HG02588 (cell line): Measurements from ENCODE around the gene ZFPM1.
"Not testable (repeated sequence)": the region's sequence is repeated elsewhere in the genome, so short reads cannot be mapped to it uniquely, and the experiment has no call there.

Experiments
- ATAC-seq: cut with Tn5 transposase; IDR thresholded peaks from one replicate; pipeline ENCODE4 v1.9.1; 2021; ENCODE audit warnings: mild to moderate bottlenecking, moderate library complexity; ENCODE audit not compliant: unreplicated experiment

The ZFPM1 gene

DNA sequence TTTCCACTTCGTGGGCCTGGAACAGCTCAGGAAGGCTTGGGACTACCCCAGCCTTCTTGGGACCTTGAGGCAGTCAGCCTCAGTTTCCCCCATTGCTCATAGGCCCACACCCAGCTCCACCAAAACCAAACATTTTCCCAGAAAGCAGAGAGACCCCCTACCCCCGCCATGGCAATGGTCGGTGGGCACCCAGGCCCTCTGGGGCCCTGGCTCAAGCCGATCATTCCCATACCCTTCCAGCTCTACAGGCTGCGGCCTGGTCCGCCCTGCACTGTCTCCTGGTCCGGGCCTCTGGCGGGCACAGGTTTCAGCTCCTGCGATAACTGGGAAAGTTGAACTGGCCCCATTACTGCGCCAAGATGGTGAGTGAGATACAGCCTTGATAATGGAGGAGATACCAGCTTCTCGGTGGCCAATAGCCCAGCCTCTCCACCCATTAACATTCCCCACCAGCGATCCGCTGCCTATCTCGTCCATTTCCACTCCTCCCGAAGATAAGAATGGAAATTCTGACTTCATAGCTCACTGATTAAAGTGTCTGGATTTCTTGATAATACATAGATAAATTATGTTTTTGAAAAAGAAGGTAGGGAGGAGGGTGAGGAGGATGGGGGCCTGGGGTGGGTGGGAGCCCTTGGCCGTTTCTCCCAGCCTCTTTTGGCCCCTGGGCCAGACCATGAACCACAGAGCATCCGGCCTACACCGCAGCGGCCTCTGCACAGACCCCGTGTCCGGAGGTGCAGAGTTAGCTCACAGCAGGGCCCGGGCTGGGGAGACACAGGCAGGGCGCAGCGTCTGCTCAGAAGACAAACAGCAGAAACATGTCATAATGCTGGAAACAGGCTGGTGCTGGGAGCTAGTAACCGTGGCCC, 11.6 kb downstream of the ZFPM1 start:
- ATAC-seq = no peak

DNA sequence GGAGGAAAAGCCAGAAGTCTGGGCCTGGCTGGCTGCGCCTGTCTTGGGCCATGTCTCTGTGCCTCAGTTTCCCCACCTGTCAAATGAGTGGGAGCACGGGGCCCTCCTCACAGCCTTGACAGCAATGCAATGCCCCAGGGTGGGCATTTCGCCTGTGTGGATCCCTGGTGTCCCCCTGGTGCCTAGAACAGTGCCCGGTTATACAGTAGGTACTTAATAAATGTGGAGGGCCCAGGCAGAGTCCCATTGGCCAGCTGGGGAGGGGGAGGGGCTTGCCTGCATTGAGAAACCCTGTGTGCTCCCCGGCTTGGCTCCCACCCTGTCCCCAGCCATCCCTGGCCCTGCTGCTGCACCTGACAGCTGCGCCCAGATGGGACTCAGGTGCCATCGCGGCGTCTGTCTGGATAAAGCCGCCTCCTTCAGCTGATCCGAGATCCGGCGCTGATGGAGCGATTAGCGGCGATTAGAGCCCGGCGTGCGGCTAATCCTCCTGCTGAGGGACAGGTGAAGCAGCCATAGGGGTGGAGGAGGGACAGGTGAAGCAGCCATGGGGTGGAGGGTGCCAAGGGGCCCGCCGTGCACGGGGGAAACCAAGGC, 12.4 kb downstream of the ZFPM1 start:
- no peak for ATAC-seq

DNA sequence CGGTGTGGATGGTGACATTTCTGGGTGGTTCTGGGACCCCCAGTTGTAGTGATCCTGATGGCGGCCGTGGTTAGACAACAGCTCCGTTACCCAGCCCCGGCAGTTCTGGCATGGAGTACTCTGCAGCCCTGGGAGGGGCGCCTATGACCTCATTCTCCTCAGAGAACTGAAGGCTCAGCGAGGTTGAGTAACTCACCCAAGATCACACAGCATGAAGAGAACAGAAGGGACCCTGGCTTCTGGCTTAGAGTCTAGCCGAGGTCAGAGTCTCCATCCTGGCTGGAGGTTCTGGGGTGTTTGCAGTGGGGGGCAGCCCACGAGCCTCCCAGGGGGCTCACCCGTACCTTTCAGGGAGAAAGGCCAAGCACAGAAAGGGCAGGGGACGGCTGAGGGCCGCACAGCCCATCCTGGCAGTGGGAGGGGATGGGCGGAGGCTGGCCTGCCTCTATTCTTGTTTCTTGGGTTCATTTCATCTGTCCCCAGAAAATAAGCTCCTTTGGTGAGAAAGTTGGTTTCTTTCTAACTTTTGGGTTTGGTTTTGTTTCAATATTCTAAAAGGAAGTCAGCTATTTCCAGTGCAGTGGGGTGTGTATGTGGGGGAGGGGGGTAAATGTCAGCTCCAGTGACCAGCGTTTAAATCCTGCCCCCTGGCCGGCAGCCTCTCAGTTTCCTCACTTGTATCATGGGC, 13.2 kb downstream of the ZFPM1 start:
- ATAC-seq = no peak

DNA sequence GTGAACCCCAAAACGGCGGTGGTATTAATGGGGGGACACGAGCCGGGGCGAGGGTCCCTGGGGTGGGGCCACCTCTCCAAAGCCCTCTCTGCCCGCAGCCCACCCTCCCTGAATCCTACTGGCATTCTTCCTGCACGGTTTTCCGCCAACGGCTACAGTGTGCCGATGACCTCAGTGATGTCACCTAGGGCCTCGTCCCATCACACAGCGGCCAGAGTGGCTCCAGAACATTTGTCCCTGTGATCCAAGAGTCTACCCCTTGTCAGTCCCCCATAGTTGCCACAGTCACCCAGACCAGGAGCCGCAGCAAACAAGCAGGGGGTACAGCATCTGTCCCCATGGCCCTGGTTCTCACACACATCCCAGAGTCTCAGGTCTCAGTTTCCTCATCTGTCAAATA, 13.9 kb downstream of the ZFPM1 start:
- no peak for ATAC-seq

DNA sequence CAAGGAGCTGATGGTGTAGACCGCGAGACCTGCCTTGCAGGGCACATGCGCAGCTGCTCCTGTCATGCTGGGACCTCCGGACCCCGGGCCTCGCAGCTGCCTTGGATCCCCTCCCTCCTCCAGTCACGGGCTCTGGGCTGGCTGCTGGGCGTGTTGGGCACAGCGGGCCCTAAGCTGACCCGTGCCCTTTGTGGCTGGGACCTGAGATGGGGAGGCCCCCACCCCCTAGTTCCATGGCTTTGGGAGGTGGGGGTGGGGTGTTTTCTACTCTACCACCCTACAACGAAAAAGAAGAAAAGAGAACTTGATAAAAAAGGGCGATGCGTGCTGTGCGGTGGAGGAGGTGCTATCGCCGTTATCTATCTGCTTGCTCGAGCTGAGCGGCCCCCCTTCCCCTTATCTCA, 14.5 kb downstream of the ZFPM1 start:
- no peak for ATAC-seq

DNA sequence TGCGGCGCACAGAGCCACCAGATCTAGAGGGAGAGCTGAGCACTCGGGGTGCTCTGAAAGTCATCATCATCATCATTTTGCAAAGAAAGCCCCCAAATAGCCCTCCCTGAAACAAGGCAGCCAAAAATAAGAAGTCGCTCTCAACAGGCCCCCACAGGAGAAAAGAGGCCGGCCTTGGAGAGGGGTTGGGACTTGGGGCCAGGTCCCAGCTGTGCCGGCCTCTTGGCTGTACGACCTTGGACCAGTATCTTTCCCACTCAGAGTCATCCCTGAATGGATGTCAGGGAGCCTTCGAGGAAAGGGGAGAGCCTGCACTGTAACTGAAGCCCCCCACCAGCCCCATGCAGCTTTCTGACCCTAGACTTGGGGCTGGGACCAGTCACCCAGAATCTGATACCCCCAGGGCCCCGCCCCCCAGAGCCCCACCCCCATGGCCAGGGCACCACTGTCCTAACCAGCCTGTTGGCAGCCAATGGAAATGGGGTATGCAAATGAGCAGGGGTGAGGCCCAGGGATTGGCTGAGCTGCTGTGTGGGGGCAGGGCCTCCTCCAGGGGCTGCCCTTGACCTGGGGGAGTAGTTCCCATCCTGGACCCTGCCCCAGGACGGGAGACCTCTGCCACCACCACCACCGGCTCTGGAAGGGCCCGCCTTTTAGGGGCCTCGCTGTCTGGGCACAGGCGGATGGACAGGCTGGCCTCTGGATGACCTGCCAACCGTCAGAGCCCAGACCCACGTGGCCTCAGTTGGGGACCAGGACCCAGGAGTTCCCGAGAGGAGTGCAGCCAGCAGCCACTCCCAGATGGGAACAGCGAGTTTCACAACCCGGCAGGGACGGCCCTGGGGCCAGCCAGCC, 15.4 kb downstream of the ZFPM1 start:
- no peak for ATAC-seq

DNA sequence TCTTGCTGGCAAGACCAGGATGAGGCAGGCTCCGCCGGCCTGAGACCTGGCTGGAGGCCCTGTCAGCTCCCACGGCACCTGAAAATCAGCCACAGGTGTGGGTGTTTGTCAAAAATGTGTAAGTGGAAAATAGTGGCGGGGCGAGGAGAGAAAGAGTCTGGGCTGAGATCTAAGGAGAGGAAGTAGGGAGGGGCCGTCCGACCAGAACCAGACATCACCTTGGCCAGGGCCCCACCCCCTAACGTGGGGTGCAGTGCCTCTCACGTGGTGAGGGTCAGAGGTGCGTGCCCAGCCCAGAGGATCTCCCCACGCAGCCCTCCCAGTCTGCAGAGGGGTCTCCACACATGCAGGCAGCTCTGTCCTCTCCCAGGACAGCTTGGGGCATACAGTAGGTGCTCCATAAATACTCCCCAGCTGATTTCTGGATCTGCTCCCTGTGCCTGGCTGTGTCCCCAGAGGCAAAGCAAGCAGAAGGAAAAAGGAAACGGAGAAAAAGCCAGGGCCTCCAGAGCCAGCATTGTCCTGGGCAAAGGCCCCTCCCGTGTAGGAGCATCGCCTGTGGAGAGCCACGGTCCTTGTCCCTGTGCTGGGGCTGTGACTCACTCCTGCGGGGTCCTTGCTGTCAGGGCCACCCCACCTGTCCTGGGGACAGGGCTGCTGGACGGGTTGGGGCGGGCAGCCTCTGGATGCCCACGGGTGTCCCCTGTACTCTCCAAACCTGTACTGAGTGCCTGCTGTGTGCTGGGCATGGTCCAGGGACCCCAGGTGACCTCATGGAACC, 16.7 kb downstream of the ZFPM1 start:
- ATAC-seq = no peak

DNA sequence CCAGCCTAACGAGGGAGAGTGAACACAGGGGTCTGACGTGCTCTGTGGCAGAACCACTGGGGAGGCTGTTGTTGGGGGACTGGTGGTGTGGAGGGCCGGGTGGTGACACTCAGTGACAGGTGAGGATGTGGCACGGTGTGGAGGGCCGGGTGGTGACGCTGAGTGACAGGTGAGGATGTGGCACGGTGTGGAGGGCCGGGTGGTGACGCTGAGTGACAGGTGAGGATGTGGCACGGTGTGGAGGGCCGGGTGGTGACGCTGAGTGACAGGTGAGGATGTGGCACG, 17.3 kb downstream of the ZFPM1 start:
- ATAC-seq = not testable (repeated sequence)

DNA sequence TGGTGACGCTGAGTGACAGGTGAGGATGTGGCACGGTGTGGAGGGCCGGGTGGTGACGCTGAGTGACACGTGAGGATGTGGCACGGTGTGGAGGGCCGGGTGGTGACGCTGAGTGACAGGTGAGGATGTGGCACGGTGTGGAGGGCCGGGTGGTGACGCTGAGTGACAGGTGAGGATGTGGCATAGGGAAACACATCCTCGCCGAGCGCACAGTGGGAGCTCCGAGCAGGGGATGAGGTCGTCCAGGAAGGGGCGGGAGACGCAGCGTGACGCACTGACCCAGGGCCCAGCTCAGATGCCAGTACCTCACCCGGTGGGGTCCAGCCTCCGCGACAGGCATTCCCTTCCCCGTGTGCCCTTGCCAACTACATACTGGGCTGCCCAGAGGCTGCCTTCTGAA, 17.6 kb downstream of the ZFPM1 start:
- not testable (repeated sequence) for ATAC-seq

DNA sequence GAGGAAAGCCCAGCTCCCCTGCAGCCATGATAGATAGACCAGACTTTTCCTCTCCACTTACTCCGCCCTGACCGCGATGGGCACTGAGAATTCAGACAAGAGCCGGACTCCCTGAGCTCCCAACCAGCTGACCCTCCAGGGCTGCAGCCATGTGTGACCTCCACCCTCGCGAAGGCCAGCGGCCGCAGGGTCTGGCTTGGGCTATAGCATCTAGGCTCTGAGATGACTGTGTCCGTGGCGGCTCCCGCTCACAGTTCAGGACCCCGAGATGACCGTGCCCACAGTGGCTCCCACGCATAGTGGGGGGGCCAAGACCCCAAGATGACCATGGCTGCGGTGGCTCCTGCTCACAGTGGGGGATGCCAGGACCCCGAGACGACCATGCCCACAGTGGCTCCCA, 18.0 kb downstream of the ZFPM1 start:
- no peak for ATAC-seq

DNA sequence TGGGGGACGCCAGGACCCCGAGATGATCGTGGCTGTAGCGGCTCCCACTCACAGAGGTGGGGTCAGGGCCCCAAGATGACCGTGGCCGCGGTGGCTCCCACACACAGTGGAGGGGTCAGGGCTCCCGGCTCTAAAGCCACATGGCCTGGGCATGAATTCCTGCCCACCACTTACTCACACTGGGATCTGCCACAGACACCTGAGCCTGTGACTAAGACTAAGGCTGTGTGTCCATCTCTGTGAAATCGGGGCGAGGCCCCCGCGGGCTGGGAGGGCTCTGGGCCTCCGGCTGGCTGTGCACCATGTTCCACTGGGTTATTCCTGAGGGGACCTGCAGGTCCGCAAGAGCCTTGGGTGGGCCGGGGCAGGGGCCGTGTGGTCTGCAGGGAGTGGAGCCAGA, 18.5 kb downstream of the ZFPM1 start:
- ATAC-seq = no peak

DNA sequence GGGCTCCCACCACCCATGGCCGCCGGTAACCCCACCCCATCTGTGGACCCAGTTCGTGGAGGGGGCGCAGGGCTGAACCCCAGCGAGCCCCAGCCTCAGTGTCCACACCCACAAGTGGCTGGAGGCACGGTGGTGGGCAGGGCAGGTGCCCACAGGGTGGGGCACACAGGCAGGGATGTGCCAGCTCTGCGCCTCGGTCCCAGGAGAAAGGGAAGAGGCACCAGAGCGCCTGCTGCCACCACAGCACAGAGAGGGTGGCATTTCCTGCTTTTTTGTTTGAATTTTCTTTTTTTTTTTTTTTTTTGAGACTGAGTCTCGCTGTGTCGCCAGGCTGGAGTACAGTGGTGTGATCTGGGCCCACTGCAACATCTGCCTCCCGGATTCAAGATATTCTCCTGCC, 19.0 kb downstream of the ZFPM1 start:
- no peak for ATAC-seq

DNA sequence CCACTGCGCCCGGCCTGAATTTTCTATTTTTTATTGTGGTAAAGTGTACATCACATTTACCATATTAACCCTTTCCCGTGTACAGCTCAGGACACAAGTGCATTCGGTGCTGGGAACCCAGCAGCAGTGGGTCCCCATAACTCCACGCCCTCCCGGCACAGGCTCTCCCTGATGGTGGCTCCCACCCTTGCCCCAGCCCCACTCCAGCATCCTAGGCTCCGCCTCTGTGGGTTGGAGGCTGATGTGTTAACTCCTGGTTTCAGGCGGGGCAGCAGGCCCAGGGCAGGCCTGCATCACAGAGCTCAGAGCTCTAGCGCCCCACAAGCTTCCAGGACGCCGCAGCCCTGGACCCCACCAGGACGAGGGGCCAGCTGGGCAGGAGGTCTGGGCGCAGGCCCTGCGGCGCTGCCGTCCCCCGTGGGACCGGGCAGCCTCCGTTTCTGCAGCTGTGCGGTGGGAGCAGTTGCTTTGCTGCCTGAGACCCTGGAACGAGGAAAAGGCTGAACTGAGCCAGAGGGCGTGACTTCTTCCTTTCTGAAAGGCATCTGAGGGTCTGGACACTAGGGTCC, 19.6 kb downstream of the ZFPM1 start:
- no peak for ATAC-seq

DNA sequence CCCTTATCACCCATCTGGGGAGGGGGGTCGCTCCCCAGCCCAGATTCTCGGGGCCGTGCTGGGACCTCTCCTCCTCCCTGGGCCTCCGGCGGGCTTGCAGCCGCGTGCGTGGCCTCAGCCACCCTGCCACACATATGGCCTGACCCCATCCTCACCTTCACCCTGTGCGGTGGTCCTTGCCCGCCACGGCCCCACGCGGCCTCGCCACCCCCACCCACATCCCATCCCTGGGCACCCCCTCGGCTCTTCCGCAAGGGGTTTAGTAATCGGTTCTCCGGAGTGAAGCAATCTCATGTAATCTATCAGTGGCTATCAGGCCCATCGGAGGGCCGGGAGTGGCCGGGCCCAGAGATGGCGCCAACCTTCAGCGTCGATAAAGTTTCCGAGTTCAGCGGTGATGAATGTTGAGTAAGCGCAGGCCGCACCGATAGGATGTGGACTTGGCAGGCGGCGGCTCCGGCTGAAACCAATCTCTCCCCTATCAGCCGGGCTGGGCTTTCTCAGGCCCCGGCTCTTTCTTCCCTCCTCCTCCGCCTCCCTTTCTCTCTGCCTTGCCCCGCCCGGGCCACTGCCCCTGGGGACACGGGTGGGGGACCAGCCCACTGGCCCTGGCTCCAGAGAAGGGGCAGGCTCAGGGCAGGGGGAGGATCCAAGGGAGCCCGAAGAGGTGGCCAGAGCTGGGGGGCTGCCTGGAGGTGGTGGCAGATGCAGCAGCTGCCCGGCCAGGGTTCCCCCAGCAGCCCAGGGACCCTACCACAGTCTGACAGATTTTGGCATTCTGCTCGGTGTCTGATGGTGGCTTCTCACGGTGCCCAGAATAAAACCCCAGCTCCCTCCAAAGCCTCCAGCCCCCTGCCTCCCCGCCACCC, 20.8 kb downstream of the ZFPM1 start:
- no peak for ATAC-seq

DNA sequence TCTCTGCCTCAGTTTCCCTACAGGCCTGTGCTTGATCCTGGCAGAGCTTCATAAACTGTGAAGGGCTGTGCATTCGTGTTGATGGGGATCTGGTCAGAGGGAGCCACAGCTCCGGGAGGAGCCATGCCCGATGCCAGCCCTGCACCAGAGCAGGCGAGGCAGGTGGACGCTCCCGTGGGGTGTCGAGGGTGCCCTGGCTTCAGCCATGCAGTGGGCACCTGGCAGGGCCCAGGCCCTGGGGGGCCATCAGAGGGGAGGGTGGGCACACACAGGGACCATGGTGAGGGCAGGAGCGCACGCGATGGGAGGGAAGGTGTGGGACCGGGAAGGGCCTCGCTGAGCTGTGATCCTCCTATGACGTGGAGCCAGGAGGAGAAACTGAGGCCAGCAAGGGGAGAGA, 22.0 kb downstream of the ZFPM1 start:
- no peak for ATAC-seq

DNA sequence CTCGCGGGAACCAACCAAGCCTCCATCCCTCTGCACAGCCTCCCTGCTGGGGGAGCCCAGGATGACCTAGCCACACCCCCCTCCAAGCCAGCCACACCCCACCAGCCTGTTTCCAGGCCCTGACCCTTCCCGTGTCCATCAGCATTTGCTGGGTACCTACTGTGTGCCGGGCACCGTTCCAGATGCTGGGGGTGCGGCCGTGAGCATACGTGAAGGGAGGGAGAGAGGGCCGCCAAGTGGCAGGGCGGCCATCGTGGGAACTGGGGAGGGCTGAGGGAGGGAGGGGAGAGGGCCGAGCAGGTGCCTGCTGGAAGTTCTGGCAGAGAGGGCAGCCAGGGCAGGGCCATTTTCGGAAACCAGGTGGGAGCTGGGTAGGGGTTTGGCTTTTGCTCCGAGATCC, 23.1 kb downstream of the ZFPM1 start:
- ATAC-seq = no peak

DNA sequence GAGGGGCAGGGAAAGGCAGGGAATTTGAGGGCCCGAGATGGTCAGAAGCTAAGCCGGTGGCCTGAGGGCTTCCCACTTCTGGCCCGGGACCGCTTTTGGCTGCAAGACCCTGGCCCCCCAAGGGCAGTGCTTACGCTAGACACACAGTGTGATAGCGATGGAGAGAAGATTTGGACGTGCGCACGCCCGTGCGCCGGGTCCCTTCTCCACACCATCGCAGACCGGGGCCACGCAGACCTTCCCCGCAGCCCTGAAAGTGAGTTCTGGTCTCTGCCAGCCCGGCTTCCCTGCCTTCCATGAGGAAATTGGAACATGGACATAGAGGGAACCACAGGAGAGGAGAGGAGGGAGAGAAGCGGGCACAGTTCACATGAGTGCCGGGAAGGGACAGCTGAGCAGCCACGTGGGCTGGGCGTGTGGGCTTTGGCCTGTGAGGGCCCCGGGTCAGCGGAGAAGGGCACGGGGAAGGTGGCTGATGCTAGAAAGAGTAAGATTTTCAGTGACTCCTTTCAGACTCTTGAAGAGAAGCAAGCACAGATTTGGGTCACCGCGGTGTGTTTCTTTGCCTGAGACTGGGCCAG, 23.8 kb downstream of the ZFPM1 start:
- ATAC-seq = no peak

DNA sequence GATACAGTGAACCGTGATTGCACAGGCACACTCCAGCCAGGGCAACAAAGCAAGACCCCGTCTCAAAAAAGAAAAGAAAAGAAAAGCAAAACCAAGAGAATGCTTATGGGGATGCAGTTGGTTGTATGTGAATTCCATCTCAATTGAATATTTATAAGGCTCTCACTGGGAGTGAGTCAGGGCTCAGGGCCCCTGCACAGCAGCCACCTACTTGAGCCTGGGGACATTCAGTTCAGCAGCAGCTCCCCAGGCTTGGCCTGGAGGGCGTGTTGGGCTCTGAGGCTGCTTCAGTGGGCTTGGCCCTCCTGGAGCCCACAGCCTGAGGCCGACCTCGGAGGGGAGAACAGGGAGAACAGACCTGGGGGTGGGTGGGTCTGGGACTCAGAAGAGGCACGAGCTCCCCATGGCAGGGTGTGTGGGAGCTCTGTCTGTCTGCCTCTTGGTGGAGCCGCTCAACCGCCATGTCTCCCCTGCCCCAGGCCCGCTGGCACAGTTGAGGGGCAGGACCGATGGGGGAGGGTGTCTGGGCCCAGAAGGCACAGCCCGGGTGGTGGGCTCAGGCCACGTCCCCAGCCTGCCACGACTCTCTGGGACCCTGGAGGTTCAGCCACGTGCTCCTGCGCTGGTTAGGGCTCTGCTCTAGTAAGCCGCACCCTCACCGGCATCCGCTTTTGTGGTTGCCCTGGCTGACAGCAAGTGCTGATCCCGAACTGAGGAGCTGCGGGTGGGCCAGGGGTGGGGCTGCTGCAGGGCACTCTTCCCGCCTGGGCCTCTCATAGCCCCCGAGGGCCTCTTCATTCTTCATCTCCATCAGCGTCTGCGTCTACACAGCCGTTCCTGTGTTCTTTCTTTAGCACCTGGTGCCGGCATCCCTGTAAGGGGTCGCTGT, 24.8 kb downstream of the ZFPM1 start:
- ATAC-seq = no peak
